Germinal center (tissue), 1 donor: ENCODE data around the gene ZNF536.
"Not testable (repeated sequence)": the region's sequence is repeated elsewhere in the genome, so short reads cannot be mapped to it uniquely, and the experiment has no call there.

ENCODE experiments used
- DNase-seq: peaks from one replicate; pipeline ENCODE4 v3.0.0; 2012; ENCODE audit warnings: mixed read lengths, low spot score

Gene ZNF536

DNA sequence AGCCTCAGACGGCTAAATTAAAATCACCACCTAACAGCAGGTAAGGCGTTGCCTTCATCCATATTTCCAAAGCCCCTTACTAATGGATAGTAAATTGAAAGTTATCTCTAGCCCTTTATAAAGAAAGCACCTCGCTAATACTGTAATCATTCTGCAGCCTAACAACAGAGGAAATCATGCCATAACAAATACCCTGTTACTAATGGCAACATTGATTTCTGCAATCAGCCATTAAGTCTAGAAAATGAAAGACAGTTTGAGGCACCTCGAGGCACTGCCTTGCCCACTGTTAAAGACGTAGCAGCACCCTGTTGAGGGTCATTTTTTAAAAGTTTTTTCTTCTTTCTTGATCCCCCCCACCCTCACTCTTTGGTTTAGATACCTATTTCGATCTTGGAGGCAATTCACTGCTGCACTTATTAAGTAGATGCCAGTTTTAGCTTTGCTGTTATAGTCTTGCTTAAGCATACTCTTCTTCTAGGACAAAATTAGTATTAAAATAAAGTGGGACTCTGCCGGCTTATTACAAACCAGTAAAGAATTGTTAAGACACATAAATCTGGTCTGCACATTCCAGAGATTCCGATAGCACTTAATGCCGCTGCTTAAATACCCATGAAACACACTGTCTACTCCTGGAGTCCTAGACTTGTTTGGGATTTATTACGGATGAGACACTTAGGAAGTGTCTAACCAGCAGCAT lies 74.8 kb downstream of the ZNF536 start:
- DNase-seq: no peak

GRCh38 chr19:30447553-30447870 lies 75.3 kb downstream of the ZNF536 start:
- DNase-seq: no peak

GRCh38 chr19:30448386-30449077 lies 76.3 kb downstream of the ZNF536 start:
- DNase-seq: no peak

GRCh38 chr19:30449078-30449590 lies 77.0 kb downstream of the ZNF536 start:
- no peak for DNase-seq

- no peak for DNase-seq
Observed at GRCh38 chr19:30449673-30450072, 77.5 kb downstream of the ZNF536 start.

- DNase-seq: no peak
Observed at GRCh38 chr19:30450100-30450499, 77.9 kb downstream of the ZNF536 start.

GRCh38 chr19:30450835-30451321 lies 78.7 kb downstream of the ZNF536 start:
- DNase-seq: no peak

- DNase-seq: no peak
Observed at GRCh38 chr19:30452931-30453330, 80.7 kb downstream of the ZNF536 start.

DNA sequence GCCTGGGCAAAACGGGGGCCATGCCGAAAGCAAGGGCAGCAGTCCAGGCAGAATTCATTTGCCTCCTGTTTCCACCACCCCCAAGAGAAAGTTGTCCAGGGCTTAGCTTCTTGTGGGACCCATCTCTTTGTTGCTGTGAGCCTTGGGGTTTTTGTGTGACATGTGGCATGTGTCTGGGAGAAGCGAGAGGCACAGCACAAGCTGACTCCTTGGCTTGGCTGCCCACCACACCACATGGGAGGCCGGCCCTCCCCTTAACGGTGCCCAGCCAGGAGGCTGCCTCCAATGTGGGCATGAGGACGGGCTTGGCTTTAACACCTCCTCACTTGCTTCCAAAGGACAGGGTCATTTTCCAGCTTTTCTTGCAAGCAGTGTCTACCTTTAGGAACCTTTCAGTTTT lies 81.6 kb downstream of the ZNF536 start:
- no peak for DNase-seq

- no peak for DNase-seq
Observed at GRCh38 chr19:30455881-30456280, 83.7 kb downstream of the ZNF536 start.

GRCh38 chr19:30457484-30457883 lies 85.3 kb downstream of the ZNF536 start:
- DNase-seq: no peak

GRCh38 chr19:30459859-30460258 lies 87.7 kb downstream of the ZNF536 start:
- DNase-seq: no peak

GRCh38 chr19:30464162-30464561 lies 92.0 kb downstream of the ZNF536 start:
- no peak for DNase-seq

DNA sequence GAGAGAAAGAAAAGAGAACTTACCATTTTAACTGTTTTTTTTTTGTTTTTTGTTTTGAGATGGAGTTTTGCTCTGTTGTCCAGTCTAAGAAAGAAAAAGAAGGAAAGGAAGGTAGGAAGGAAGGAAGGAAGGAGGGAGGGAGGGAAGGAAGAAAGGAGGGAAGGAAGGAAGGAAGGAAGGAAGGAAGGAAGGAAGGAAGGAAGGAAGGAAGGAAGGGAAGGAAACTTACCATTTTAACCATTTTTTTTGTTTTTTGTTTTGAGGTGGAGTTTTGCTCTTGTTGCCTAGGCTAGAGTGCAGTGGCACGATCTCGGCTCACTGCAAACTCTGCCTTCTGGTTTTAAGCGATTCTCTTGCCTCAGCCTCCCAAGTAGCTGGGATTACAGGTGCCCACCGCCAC lies 94.4 kb downstream of the ZNF536 start:
- not testable (repeated sequence) for DNase-seq

GRCh38 chr19:30467239-30467638 lies 95.1 kb downstream of the ZNF536 start:
- no peak for DNase-seq

DNA sequence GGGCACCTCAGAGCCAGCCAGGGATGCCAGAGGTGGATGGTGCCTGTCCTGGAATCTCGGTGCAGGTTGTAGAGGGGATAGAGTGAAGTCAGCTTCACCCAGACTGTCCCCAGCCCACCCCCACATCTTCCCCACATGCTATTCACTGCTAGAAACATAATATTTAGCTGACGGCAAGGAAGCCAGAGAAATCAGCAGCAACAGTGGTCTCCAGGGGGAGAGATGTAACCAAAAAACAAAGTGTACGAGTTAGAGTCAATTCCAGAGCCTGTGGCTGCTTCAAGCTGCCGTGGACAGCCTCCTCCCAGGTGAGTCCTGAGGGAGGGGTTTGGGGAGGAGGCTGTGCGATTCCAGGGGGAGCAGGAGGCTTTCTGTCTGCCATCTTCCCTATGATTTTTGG lies 97.6 kb downstream of the ZNF536 start:
- no peak for DNase-seq

DNA sequence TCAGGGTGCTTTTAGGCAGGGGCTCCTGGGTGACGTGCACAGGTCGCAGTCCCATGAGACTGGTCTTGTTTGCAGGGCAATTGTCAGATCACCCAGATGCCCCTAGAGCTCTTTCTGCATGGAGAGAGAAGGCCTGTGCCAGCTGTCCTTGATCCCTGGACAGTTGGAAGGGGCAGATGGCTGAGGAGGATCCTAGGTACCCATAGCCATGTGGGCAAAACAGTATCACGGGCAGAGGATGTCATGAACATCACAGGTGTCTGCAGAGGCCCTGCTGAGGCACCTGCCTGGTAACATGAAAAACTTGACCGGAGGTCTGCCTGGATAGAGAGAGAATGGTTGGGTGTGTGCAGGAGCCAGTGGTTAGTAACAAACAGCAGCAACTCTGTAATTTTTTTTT lies 99.3 kb downstream of the ZNF536 start:
- no peak for DNase-seq

DNA sequence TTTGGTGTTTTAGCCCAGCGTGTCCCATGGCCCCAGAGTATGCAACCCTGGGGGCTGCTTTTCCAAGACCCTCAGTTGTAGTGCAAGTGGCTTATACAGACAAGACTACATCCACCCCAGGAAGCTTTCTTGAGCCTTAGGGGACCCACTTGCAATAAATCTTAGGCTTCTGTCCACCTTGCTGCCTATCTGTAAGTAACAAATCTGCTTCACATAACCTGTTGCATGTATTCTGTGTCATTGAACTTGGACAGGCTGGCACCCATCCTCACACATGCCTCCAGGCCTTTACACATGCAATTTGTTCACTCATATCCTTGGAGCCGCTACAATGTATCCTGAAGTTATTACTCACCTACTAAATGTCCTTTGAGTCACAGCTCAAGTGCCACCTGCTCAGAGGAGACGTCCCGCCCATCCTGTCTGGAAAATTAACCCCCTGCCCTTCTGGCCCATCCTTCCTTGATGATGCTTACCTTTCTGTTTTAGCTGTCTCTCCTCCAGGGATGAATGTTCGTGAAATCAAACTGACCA lies 101.2 kb downstream of the ZNF536 start:
- DNase-seq: no peak

GRCh38 chr19:30476997-30477396 lies 104.8 kb downstream of the ZNF536 start:
- no peak for DNase-seq

DNA sequence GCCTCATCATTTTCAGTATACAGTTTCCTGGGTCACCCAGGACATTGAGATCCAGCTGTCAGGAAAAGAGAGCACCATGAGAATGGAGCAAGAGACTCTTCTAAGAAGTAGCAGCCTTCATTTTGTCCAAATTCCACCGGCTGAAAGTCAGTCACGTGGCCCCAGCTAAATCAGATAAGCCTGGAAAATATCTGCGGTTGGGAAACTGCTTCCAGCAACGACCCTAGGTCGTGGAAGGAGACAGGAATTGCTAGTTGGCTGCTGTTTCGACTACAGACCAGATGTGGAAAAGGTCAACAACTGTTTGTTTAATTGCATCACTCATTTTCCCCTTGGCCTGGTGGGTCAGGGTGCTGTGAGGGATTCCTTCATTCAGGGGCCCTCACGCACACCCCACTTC lies 107.0 kb downstream of the ZNF536 start:
- no peak for DNase-seq

GRCh38 chr19:30480097-30480496 lies 107.9 kb downstream of the ZNF536 start:
- no peak for DNase-seq

DNA sequence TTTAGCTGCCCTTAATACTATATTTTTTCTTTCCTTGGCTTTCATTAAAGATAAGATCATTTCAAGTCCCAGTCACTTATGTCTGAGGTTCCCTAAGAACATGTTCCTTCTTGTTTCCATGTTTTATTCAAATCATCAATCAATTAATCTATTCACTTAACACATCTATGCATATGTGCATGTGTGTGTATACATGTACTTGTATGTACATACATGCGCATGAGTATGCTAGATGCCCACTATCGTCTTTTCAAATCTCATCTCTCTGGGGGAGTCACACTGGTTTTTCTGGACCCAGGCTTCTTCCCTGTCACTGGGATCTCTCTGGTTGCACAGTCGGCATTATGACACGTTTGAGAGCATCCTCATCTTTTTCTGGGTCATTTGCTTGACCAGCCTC lies 108.9 kb downstream of the ZNF536 start:
- no peak for DNase-seq

GRCh38 chr19:30481823-30482222 lies 109.6 kb downstream of the ZNF536 start:
- no peak for DNase-seq
